ENCODE results near the gene COPA. TPM values are rescaled to one million over a fixed set of nuclear protein-coding genes. Genes with fewer than 3 reads are reported as not detected.
A peak's percentile ranks its signal among the peaks of the same experiment; 100 is the strongest.

The COPA gene
- total RNA-seq, 1 donor from 2014 or later = 123 TPM

GRCh38 chr1:160251687-160252526, 91.1 kb downstream of the COPA start:
- DNase-seq (ENCODE audit: low read depth, low spot score) = peak; percentile 46
- TF ChIP-seq CTCF (conservative IDR thresholded peaks at IDR 0.05) = peak; percentile 85
- Mint-ChIP-seq H3K27me3 (ENCODE audit: low read depth) (no peaks in the 10 kb centered on the region), H3K27ac (ENCODE audit: unreplicated experiment) (no peak overlapping the region), H3K9me3 (no peaks in the 10 kb centered on the region), H3K36me3 (ENCODE audit: low read depth) (no peaks in the 10 kb centered on the region), H3K4me3 (no peak overlapping the region), H3K4me1 (peaks cover 4% of the 10 kb centered on the region)

- H3K27me3 Mint-ChIP-seq (ENCODE audit: low read depth) = no peaks in the 10 kb centered on the region
- H3K36me3 Mint-ChIP-seq (ENCODE audit: low read depth) = no peaks in the 10 kb centered on the region
- H3K27ac Mint-ChIP-seq (ENCODE audit: unreplicated experiment) = no peak overlapping the region
- no peak for TF ChIP-seq CTCF (conservative IDR thresholded peaks at IDR 0.05)
- H3K4me3 Mint-ChIP-seq = no peak overlapping the region
- no peaks in the 10 kb centered on the region for H3K9me3 Mint-ChIP-seq
- H3K4me1 Mint-ChIP-seq = peaks cover 7% of the 10 kb centered on the region
- no peak for DNase-seq (ENCODE audit: low read depth, low spot score)
Observed at GRCh38 chr1:160251011-160251410, 92.0 kb downstream of the COPA start.

GRCh38 chr1:160247053-160247452, 96.0 kb downstream of the COPA start:
- peaks cover 17% of the 10 kb centered on the region for H3K4me1 Mint-ChIP-seq
- no peaks in the 10 kb centered on the region for H3K27me3 Mint-ChIP-seq (ENCODE audit: low read depth)
- no peak for TF ChIP-seq CTCF (conservative IDR thresholded peaks at IDR 0.05)
- H3K36me3 Mint-ChIP-seq (ENCODE audit: low read depth) = no peaks in the 10 kb centered on the region
- no peaks in the 10 kb centered on the region for H3K9me3 Mint-ChIP-seq
- no peak for DNase-seq (ENCODE audit: low read depth, low spot score)
- no peak overlapping the region for H3K4me3 Mint-ChIP-seq
- H3K27ac Mint-ChIP-seq (ENCODE audit: unreplicated experiment) = no peak overlapping the region

GRCh38 chr1:160245434-160245833, 97.6 kb downstream of the COPA start:
- no peak for TF ChIP-seq CTCF (conservative IDR thresholded peaks at IDR 0.05)
- Mint-ChIP-seq H3K27me3 (ENCODE audit: low read depth) (no peaks in the 10 kb centered on the region), H3K36me3 (ENCODE audit: low read depth) (no peaks in the 10 kb centered on the region), H3K4me1 (peaks cover 13% of the 10 kb centered on the region), H3K27ac (ENCODE audit: unreplicated experiment) (no peak overlapping the region), H3K4me3 (no peak overlapping the region), H3K9me3 (no peaks in the 10 kb centered on the region)
- no peak for DNase-seq (ENCODE audit: low read depth, low spot score)

GRCh38 chr1:160244209-160244608, 98.8 kb downstream of the COPA start:
- TF ChIP-seq CTCF (conservative IDR thresholded peaks at IDR 0.05) = no peak
- no peak for DNase-seq (ENCODE audit: low read depth, low spot score)
- no peaks in the 10 kb centered on the region for H3K9me3 Mint-ChIP-seq
- no peaks in the 10 kb centered on the region for H3K36me3 Mint-ChIP-seq (ENCODE audit: low read depth)
- no peak overlapping the region for H3K27ac Mint-ChIP-seq (ENCODE audit: unreplicated experiment)
- H3K27me3 Mint-ChIP-seq (ENCODE audit: low read depth) = no peaks in the 10 kb centered on the region
- H3K4me1 Mint-ChIP-seq = peaks cover 13% of the 10 kb centered on the region
- no peak overlapping the region for H3K4me3 Mint-ChIP-seq

Data from neural crest cell (in vitro differentiated cells).